ENCODE data around the gene ARHGAP31.

GRCh38 chr3:119357190-119357589 lies 63.0 kb downstream of the ARHGAP31 start:
- TF ChIP-seq POLR2A (IDR thresholded peaks at IDR 0.05): no peak
- TF ChIP-seq CTCF (IDR thresholded peaks at IDR 0.05 in 8 of 11, conservative IDR thresholded peaks at IDR 0.05 in 3 of 11): no peak
